GM20000 (cell line): ENCODE data around the gene KIRREL3.

Source experiments
- DNase-seq: peaks from one replicate; pipeline ENCODE4 v3.0.0; 2012; ENCODE audit warnings: low spot score
- TF ChIP-seq, protein P1 (sequence below): IDR thresholded peaks from 2 replicates; pipeline ENCODE4 v1.5.1; 2012; ENCODE audit warnings: mild to moderate bottlenecking, control low read depth; ENCODE audit errors: extremely low read depth, missing control alignments

KIRREL3 gene

DNA sequence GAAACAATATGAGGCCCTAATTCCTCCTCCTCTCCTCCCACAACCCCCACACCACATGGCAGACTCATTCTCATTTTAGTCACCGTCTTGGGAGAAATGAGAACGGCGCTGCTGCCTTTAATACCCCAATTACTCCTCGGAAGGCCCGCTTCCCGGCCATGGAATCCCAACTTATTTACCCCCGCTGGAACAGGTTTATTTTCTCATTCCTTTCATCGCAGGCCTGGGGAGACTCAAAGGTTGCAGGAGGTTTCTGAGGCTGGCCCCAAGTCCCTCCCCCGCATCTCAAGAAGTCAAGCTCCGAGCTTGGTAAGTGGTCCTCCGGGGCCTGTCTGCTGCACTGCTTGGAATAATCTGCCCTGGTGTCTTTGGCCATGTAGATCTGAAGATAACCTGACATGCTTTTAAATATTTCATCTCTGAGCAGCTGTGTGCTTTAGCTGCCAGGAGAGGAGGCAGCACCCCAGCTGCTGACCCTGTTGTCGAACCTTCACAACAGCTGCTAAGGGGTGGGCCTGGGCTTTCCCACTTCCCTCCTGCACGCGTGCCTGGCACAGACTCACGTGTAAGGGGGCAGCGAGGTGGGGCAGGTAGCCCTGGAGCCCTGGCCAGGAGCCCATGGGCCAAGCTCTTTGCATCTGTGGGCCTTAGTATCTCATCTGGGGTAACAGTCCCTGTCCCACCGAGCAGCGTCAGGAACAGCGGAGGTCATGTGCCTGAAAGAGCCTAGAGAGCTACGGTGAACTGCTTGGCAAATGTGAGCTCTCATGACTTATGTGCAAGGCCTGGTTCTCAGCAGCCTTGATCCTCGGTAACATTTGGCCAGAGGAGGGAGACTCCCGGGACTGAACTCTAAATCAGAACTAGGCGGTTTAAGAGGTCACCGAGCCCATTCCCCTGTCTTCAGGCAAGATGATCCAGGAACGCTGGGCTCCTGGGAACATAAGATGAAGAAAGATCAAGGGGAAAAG, 480.5 kb downstream of the KIRREL3 start:
- DNase-seq, result no peak
- TF ChIP-seq, protein P1, sequence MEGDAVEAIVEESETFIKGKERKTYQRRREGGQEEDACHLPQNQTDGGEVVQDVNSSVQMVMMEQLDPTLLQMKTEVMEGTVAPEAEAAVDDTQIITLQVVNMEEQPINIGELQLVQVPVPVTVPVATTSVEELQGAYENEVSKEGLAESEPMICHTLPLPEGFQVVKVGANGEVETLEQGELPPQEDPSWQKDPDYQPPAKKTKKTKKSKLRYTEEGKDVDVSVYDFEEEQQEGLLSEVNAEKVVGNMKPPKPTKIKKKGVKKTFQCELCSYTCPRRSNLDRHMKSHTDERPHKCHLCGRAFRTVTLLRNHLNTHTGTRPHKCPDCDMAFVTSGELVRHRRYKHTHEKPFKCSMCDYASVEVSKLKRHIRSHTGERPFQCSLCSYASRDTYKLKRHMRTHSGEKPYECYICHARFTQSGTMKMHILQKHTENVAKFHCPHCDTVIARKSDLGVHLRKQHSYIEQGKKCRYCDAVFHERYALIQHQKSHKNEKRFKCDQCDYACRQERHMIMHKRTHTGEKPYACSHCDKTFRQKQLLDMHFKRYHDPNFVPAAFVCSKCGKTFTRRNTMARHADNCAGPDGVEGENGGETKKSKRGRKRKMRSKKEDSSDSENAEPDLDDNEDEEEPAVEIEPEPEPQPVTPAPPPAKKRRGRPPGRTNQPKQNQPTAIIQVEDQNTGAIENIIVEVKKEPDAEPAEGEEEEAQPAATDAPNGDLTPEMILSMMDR, result no peak

DNA sequence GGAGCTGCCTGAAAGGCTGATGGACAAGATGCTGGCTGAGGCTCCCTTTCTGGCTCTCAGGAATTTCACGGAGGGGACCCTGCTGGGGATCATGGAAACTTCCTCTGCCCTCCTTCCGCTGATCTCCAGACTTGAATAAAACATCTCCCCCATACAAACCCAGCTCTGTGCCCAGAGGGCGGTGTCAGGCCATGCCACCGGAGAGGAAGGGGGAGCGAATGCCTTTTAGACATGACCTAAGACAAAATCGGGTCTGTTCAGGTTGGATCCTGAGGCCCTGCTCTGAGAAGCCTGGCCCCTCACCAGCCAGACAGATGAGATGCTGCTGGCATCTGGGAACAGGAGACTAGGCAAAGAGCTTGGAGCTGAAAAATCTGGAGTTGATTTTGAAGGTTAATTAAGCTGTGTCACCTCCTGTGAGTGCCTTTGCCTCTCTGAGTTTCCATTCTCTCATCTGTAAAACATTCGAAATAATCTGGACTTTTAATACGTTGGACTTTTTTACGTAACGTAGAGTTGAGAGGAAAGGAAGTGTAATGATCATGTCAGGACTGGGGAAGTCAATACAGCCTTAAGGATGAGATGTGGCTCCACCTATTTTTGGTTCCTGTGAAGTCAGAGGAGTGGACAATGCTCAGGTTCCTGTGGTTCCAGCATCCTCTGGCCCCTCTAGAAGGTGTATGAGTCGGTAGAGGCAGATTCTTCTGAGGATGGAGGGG, 481.4 kb downstream of the KIRREL3 start:
- TF ChIP-seq, protein P1, result no peak
- no peak for DNase-seq

DNA sequence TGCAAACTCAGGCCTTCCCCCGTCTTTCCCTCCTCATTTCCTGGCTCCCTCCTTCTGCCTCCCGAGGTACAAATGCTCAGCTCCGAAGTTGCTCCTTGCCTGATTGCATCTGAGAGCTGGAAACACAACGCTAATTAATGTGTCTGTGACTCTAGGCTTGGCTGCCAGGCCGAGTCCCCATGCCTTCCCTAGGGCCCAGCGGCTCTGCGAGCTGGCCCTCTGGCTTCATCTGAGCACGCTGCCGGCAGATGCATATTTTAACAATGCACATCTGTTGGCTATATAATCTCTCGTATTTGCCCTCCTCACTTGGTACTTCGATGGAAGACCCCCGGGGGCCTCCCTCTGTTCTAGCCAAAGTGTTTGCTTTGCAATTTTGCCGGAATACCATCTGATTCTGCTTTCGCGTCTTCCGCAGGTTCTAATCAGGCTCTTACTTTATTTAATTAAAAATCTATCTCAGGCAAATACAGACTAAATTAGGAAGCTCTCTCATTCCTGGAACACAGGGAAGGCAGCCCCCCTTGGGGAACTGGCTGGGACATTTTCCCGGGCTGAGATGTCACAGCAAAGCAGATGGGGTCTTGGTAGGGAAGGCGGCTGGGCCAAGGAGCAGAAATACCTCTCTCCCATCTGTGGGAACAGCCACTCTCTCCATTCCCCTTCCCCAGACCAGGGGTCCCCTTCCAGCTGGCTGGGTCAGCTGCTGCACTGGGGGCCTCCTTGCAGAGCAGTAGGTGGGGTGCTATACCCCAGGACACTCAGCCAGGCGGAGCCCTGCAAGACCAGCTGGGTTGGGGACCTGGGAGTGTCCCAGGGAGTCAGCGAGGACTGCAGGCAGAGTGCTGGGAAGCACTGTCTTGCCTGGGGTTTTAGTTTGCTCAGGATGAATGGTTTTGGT, 482.2 kb downstream of the KIRREL3 start:
- no peak for DNase-seq
- TF ChIP-seq, protein P1, result no peak

DNA sequence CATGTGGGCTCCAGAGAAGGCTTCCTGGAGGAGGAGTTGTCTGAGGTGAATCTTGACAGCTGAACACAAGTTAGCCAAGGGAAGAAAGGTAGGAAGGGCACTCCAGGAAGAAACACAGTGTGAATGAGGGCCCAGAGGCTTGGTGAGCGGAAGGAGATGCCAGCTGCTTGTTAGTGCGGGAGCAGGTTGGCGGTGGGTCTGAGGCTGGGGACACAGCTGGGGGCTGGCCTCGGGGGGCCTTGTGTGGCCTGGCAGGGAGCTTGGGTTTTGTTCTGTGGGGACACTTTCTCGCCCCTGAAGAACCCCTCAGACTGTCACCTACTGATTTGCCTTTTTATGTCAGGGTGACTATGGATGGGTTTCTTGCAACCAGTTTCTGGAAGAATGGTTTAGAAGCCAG, 485.1 kb downstream of the KIRREL3 start:
- TF ChIP-seq, protein P1, result no peak
- no peak for DNase-seq

DNA sequence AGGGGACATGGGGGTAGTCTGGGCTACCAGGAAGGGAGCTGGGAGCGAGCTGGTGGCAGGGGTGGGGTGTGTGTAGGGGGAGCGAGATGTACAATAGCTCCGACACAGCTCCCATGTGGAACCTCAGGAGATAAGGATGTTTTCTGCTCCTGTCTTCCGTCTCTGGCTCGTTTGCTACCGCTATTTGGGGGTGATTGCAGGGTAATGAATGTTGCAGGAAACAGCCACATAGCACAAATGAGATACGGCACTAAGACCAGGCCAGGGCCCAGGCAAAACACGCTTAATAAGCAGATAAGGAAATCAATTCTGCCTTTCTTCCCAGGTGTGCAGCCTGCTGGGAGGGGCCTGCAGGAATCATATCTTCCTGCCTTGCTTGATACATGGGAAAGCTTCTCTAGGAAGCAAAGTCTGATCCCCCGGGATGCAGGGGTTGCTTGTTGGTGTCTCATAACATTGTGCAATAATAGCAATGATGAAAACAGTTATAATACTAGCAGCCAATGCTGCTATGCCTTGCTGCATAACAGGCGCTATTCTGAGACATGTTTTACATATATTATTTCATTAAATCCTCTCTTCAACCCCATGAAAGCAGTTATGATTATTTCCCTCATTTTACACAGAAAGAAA, 486.4 kb downstream of the KIRREL3 start:
- no peak for DNase-seq
- TF ChIP-seq, protein P1, result no peak

DNA sequence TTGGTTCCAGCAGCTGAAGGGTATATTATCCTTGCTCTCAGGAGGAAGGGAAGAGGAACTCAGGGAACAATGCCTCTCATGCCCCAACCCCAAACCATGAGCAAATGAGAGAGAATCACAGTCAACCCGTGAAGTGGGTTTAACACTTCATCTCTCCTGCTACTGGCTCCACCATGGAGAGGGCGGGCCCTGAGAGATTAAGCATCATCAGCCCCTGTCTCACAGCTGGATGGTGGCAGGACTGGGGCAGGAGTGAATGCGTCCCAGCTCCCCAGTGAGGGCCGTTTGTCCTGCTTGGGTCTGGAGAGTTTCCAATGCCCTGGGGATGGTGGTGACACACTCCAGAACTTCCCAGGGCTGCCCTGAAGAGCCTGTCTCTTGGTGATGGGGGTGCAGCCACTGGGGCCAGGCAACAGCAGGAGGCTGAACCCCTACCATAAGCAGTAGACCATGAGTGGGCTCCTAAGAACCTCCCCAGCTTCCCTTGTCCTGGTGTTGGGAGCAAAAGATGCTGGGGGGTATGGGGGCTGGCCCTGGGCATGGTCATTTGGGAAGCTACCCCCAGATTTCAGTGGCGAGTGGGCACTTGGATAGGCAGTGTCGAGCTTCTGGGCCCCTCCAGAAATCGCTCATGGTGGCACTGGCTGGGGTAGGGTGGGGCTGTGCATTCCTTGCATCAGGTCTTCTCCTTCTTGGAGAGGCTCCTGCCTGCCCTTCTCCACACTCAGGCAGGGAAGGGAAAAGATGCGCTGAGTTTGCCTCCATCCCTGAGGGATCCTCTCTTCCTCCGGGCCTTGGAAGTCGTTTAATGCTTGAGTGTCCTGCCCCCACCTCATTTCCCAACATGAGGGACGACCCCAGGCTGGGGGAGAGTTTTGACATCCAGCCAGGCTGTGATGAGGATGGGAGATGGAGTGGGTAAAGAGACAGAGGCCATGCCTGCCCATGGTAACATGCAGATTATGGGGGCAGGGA, 487.5 kb downstream of the KIRREL3 start:
- TF ChIP-seq, protein P1, result no peak
- DNase-seq, result no peak
